ENCODE data around the gene ACKR3.

Gene ACKR3

DNA sequence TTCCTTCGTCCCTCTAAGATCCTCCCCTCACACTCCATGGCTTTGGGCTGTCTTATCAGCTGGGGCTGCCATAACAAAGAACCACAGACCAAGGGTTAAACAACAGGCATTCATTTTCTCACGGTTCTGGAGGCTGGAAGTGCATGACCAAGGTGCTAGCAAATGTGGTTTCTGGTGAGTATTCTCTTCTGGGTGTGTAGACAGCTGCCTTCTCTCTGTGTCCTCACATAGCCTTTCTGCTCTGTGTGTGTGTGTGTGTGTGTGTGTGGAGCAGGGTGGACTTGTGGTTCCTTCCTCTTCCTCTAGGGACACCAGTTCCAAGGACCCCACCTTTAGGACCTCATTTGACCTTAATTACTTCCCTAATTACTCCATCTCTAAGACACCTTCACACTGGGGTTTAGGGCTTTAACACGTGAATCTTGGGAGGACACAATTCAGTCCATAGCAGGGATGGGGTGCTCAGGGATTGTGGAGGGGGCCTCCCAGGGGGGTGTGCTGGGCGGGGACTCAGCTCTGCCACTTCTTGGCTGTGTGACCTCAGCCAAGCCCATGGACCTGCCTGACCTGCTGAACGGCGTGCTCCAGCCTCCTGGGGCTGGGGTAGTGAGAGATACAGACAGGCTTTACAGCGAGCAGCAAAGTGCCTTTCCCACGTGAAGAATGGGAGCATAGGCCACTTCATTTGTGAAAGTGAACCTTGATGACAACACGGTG is 38.0 kb downstream of the ACKR3 start:
- no peak for DNase-seq (ENCODE audit: low read depth in 1 of 2, low spot score in 1 of 2)

- no peak for DNase-seq (ENCODE audit: low read depth in 1 of 2, low spot score in 1 of 2)
Observed at GRCh38 chr2:236608188-236608525, 38.5 kb downstream of the ACKR3 start.

- no peak for DNase-seq (ENCODE audit: low read depth in 1 of 2, low spot score in 1 of 2)
Observed at GRCh38 chr2:236608710-236609109, 39.1 kb downstream of the ACKR3 start.

DNA sequence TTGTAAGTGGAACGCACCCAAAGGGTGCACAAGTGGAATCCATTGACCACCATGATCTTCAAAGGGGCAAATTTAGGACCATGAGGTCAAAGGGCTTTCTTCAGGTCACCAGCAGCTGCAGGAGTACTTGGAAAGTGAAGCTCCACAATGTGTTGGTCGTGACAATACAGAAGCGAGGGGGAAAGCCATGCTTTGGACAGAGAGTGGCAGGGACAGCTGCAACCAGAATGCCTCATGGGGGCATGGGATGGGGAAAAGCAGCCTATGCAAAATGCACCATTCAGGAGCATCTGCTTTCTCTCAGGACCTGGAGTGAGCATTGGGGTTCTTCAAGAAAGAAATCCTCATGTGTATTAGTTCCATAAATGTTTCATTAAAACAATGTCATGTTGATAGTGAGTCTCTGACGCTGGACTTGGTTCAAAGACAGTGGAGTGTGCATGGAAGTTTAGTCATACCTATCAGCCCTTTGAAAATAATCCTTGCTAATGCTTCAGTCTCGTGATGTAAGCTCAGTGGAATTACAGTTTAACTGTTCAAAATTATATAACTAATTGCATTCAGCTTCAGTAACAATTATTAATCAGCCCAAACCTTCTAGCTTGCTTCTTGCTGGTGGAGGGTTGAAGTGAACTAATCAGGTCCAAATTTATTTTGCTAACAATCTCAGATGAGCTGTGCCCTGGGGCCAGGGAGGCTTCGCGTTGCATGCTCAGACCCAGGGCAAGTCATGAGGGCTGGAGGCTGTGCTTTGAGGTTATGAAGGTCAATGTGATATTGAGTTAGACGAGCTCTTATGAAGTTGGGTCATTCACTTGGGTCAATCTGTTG is 41.6 kb downstream of the ACKR3 start:
- no peak for DNase-seq (ENCODE audit: low read depth in 1 of 2, low spot score in 1 of 2)

DNA sequence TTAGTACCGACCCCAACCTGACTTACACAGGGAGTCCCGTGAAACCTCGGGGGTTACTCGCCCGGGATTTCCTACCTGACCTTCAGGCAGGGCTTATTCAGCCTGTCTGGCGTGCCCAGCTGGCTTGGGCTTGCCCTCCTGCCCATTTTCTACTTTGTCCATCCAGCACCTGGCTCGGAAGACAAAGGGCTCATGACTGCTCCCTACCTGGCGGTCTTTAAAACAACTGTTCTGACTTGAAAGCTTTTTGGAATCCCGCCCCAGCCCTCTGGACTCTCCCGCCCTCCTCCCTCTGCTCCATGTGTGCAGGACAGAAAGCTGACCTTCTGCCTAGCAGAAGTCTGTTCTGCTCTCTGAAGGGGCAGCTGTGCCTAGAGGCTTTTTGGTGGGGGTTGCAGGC is 43.1 kb downstream of the ACKR3 start:
- no peak for DNase-seq (ENCODE audit: low read depth in 1 of 2, low spot score in 1 of 2)

DNA sequence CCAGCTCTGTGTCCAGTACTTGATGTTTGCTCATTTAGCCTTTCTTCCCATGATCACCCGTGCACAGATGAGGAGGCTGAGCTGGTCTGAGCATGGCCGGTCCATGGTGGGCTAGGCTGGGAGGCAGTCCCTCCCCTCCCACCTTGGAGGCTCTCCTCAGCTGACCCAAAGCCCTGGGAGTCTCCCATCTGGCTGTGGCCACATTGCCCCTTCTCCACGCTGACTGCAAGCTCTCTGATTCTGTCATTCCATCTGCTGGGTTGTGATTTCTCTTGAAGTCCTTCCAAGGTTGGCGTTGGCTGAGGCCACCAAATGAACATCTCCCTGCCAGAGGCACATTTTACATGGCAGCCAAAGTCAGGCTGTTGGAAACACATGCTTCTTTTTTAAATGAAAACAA is 44.0 kb downstream of the ACKR3 start:
- DNase-seq (ENCODE audit: low read depth in 1 of 2, low spot score in 1 of 2), result no peak

DNA sequence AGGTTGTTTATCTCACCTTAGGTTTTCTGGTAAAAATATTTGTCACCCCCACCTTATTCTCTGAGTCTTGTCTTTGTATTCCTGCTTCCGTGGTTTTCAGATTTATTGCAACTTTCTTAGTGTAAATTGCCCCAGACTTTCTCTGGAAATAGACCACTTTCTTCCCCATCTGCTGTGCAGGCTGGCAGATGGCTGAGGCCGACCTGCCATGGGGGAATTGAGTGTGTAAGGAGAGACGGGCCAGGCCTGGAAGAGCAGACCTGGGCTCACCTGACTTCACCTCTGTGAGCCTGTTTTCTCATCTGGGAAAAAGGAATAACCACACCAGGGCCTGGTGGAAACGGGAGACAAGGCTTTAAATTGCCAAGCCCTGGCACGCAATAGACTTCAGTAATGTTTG is 44.9 kb downstream of the ACKR3 start:
- no peak for DNase-seq (ENCODE audit: low read depth in 1 of 2, low spot score in 1 of 2)

- no peak for DNase-seq (ENCODE audit: low read depth in 1 of 2, low spot score in 1 of 2)
Observed at GRCh38 chr2:236616031-236616430, 46.4 kb downstream of the ACKR3 start.

DNA sequence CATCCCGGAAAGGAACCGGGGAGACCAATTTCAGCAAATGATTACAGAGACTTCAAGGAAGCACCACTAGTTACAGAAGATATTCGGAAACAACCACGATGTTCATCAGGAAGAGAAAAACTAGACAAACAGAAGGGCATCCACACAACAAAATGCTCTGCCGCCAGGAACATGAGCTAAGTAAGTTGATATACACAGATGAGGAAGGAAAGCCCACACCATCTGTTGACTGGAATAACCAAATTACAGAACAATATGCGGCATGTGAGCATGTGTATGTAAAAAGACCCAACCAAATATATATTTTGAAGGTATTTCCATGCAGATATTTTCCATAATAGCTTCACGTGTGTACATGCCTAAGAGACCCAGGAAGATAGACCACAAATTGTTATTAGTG is 47.0 kb downstream of the ACKR3 start:
- no peak for DNase-seq (ENCODE audit: low read depth in 1 of 2, low spot score in 1 of 2)

DNA sequence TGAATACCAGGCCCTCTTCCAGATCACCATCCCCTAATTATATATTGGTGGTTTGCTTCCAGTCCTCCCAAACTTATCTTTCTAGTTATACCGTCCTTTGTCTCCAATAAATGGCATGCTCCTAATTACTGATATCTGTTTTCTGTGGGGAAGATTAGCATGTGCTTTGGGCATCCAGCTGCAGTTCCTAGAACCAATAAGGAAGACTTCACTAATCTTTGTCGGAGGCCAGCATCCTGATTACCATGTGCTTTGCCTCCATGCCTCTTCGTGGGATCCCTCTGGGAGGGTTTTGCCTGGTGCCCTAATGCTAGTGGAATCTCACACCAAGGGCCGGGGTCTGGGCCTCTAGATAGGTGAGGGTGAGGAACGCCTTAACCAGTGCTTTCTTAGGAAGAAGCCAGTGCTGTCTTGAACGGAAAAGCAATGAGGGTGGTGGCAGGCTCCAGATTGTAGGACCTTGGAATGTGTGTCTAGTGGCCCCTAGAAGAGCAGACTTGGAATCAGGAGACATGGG is 47.7 kb downstream of the ACKR3 start:
- DNase-seq (ENCODE audit: low read depth in 1 of 2, low spot score in 1 of 2), result no peak

GRCh38 chr2:236617796-236618195 is 48.2 kb downstream of the ACKR3 start:
- DNase-seq (ENCODE audit: low read depth in 1 of 2, low spot score in 1 of 2), result no peak

DNA sequence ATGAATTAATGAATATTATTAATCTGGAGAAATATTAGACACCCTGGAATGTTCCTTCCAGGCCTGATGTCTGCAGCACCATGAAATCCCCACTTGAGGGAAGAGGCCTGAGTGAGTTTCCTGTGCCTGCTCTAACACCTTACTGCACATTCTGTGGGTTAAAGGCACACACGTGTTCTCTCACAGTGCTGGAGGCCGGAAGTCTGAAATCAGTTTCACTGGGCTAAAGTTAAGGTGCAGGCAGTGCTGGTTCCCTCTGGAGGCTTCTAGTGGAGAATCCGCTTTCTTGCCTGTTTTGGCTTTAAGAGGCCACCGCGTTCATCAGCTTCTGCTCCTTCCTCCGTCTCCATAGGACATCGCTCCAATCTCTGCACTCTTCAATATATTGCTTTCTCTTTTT is 48.7 kb downstream of the ACKR3 start:
- DNase-seq (ENCODE audit: low read depth in 1 of 2, low spot score in 1 of 2), result no peak

- no peak for DNase-seq (ENCODE audit: low read depth in 1 of 2, low spot score in 1 of 2)
Observed at GRCh38 chr2:236619910-236620612, 50.4 kb downstream of the ACKR3 start.

GRCh38 chr2:236621786-236622185 is 52.2 kb downstream of the ACKR3 start:
- no peak for DNase-seq (ENCODE audit: low read depth in 1 of 2, low spot score in 1 of 2)

DNA sequence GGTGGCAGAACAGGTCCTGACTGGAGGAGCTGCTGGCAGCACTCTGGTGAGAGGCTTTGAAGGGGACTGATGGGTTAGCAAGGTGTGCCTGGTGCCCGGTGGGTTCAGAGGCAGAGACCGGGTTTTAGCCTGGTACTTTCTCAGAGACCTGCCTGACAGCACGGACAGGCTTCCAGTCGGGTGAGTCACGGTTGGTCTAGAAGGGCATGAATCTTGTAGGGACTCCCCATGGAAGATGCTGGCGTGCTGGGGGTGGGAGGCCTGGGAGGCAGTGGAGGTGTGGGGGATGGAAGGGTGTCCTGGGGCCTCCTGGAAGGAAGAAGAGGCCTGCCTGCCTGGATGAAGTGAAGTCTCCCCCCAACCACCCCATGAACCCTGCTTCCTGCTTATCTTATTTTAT is 52.6 kb downstream of the ACKR3 start:
- no peak for DNase-seq (ENCODE audit: low read depth in 1 of 2, low spot score in 1 of 2)

- DNase-seq (ENCODE audit: low read depth in 1 of 2, low spot score in 1 of 2), result no peak
Observed at GRCh38 chr2:236622660-236623059, 53.0 kb downstream of the ACKR3 start.

GRCh38 chr2:236623816-236624215 is 54.2 kb downstream of the ACKR3 start:
- DNase-seq (ENCODE audit: low read depth in 1 of 2, low spot score in 1 of 2), result no peak

DNA sequence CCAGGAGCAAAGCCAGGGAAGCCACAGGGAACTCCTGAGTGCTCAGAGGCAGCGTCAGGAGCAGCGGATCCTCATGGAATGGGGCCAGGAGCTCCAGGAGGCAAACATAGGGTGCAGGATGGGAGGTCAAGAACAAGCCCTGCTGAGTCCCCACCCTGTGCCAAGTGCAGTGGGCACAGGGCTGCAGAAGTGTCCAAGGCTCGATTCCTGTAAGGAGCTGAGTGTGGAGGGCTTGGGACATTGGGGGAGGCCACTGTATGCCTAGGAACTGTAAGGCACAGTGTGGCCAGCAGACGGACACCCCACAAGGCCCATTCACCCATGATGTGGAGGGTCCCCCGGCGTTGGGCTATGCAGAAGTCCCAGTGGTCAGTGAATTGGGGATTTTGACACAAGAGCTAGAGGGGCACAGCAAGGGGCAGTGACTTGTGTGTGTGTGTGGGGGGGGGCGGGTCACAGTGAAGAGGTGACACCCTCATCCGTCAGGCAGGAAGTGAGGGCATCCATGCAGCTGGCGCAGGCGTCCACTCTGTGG is 55.6 kb downstream of the ACKR3 start:
- DNase-seq (ENCODE audit: low read depth in 1 of 2, low spot score in 1 of 2), result no peak

GRCh38 chr2:236626391-236627150 is 56.9 kb downstream of the ACKR3 start:
- no peak for DNase-seq (ENCODE audit: low read depth in 1 of 2, low spot score in 1 of 2)

DNA sequence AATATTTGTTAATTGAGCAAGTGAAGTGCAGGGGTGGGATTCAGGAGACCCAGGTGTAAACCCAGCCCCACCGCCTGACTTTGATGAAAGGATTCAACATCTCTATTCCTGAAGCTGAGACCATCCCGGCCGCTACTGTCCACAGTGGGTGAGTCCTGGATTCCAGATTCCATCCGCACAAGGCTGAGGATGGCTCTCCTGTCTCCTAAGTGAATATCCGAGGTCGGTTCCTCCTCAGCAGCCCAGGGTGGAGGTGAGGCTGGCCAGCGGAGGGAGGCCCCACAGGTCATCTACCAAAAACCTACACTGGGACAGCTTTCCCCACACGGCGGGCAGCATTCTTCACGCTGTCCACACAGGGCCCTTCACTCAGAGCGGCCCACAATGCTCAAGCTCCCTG is 57.6 kb downstream of the ACKR3 start:
- DNase-seq (ENCODE audit: low read depth in 1 of 2, low spot score in 1 of 2), result no peak

GRCh38 chr2:236627841-236628240 is 58.2 kb downstream of the ACKR3 start:
- DNase-seq (ENCODE audit: low read depth in 1 of 2, low spot score in 1 of 2), result no peak

Measured in activated CD4-positive, alpha-beta T cell treated with anti-CD3 and anti-CD28 coated beads, Interleukin-2, amount 50 U/mL, for 24 hours (primary cell).